Adrenal gland (tissue), 12 donors: Measurements from ENCODE around the gene PITX1. TPM values are rescaled to one million over a fixed set of nuclear protein-coding genes. Genes with fewer than 3 reads are reported as not detected.

ENCODE experiments used
- DNase-seq, 7 donors: peaks; one replicate each; pipeline ENCODE4 v3.0.0-alpha.2; 2019 to 2020
- H3K27ac ChIP-seq, 5 donors: fragments of 200-600 bp; sonication (generic) in 4 of 5; 1 replicate in 3 of 5; 2 replicates in 2 of 5; pipeline versions ENCODE4 v1.5.1 to v1.8.0; 2016 to 2020; ENCODE audit warnings: mild to moderate bottlenecking in 1 of 5
- H3K27me3 ChIP-seq: fragments of 200-600 bp; 2 replicates; pipeline ENCODE4 v1.8.0; 2021
- H3K36me3 ChIP-seq, 2 donors: fragments of 200-600 bp; replicated peaks in 1 of 2; 1 replicate in 1 of 2; 2 replicates in 1 of 2; pipeline versions ENCODE4 v1.5.1 to v1.8.0; 2018 to 2022
- H3K4me1 ChIP-seq, 2 donors: fragments of 200-600 bp; replicated peaks in 1 of 2; 1 replicate in 1 of 2; 2 replicates in 1 of 2; pipeline versions ENCODE4 v1.5.1 to v1.8.0; 2018 to 2021
- H3K4me3 ChIP-seq, 4 donors: fragments of 200-600 bp; sonication (generic) in 3 of 4; one replicate each; pipeline ENCODE4 v1.5.1; 2016 to 2018
- H3K9me3 ChIP-seq, 3 donors: fragments of 200-600 bp; sonication (generic) in 1 of 3; replicated peaks in 1 of 3; 1 replicate in 2 of 3; 2 replicates in 1 of 3; pipeline versions ENCODE4 v1.5.1 to v1.8.0; 2016 to 2021
- CTCF ChIP-seq, 6 experiments: fragments of 450-650 bp in 4 of 6; fragments of 200-600 bp in 2 of 6; sonication (generic) in 1 of 6; IDR thresholded peaks; 1 replicate in 5 of 6; 2 replicates in 1 of 6; pipeline versions ENCODE4 v1.5.1 to v1.8.0; 2016 to 2021; ENCODE audit warnings: antibody characterized with exemption in 6 of 6, mild to moderate bottlenecking in 2 of 6, moderate library complexity in 1 of 6
- POLR2A ChIP-seq, 2 donors: fragments of 450-650 bp; IDR thresholded peaks; one replicate each; pipeline ENCODE4 v1.6.1; 2017; ENCODE audit warnings: antibody characterized with exemption in 2 of 2, mild to moderate bottlenecking in 2 of 2, moderate library complexity in 1 of 2
- WGBS, 4 donors: extraction: QIAGEN DNeasy Blood & Tissue Kit in 2 of 4; methylation state at CpG; one replicate each; pipeline versions ENCODE4 v1.1.5 to v1.1.7; 2013 to 2017; 5-methylcytosine and 5-hydroxymethylcytosine counted together
- intact Hi-C, 2 donors: fragments of 100-400 bp; cut with DNase I; formaldehyde crosslinking; loops; one replicate each; pipeline versions ENCODE4 v1.14.1 to v1.15.0; 2022 to 2023
- polyA plus RNA-seq, 3 donors: library from polyadenylated mRNA; stranded (reverse); fragments of 200-250 nt in 2 of 3; fragments of 350-450 nt in 1 of 3; fragmentation: Illumina TruSeq in 1 of 3; extraction: RNeasy Lipid Tissue Mini Kit (QIAGEN cat#74804) in 1 of 3; gene quantifications; one replicate each; pipeline ENCODE4 v1.2.3, GENCODE V29; 2013 to 2014
- total RNA-seq, 9 donors: library from RNA; depleted of rRNA in 4 of 9; stranded (reverse); fragments of >200 nt in 4 of 9; fragments of 120-200 nt in 1 of 9; fragmentation: NEBNext Ultra II Directional in 1 of 9; extraction: Animal tissue kit (Norgen Biotek cat#: 25700) in 1 of 9; gene quantifications; one replicate each; pipeline versions ENCODE4 v1.1.0 to v1.2.4, GENCODE V29; 2013 to 2023
- donor health status: healthy with polysubstance abuse.
- donor health status: Bipolar disorder and iron deficiency.
- donor health status: DM: yes; HTN: yes; CAD: no.
- donor health status: DM: no; HTN: no; CAD: no.
- donor health status: DM: no; HTN: no; CAD: no.
- donor health status: DM: yes; HTN: yes; CAD: no.

Gene PITX1
- total and polyA plus RNA-seq, 12 donors = 0.18 to 6.7 (median 0.71) TPM

- no peaks in the 10 kb centered on the region for H3K9me3 ChIP-seq
- peaks cover 89% of the 10 kb centered on the region for H3K27me3 ChIP-seq
- H3K27ac ChIP-seq = no peak overlapping the region
- intact Hi-C loops = loop anchor here in 1 of 2 donors (10.0 kb wide), 1 partner anchor 285 kb away; no protein-coding TSS in a partner anchor
- 0 to 4% (median 3%) methylated on average over 1 to 87 of the region's 87 CpGs for WGBS, 4 donors
- TF ChIP-seq CTCF (IDR thresholded peaks at IDR 0.05) = no peak
- no peak for TF ChIP-seq POLR2A (IDR thresholded peaks at IDR 0.05)
- DNase-seq = peak in 2 of 7 donors; percentile 27 to 31
- H3K4me3 ChIP-seq = peak overlapping the region in 1 of 4 donors; percentile 12
- H3K36me3 ChIP-seq = no peaks in the 10 kb centered on the region
- H3K4me1 ChIP-seq = peaks cover 10 to 18% of the 10 kb centered on the region in 2 donors
Observed at GRCh38 chr5:135039271-135040033, 5.4 kb upstream of the PITX1 start.

- Histone ChIP-seq H3K27me3 (peaks cover 85% of the 10 kb centered on the region), H3K4me1 (peaks cover 13 to 22% of the 10 kb centered on the region in 2 donors), H3K4me3 (peak overlapping the region in 1 of 4 donors; percentile 12), H3K27ac (no peak overlapping the region), H3K36me3 (no peaks in the 10 kb centered on the region), H3K9me3 (no peaks in the 10 kb centered on the region)
- intact Hi-C loops = loop anchor here in 1 of 2 donors (10.0 kb wide), 1 partner anchor 286 kb away; no protein-coding TSS in a partner anchor
- TF ChIP-seq CTCF (IDR thresholded peaks at IDR 0.05) (no peak), POLR2A (IDR thresholded peaks at IDR 0.05) (no peak)
- WGBS, 4 donors = 6 to 18% (median 6%) methylated on average over 6 to 42 of the region's 42 CpGs
- DNase-seq = no peak
Observed at GRCh38 chr5:135038813-135039270, 4.8 kb upstream of the PITX1 start.

GRCh38 chr5:135038205-135038812, 4.3 kb upstream of the PITX1 start:
- H3K4me3 ChIP-seq = no peak overlapping the region
- 25 to 30% (median 26%) methylated on average over 14 to 20 of the region's 20 CpGs for WGBS, 4 donors
- intact Hi-C loops = loop anchor here in 1 of 2 donors (10.0 kb wide), 1 partner anchor 286 kb away; no protein-coding TSS in a partner anchor

More at GRCh38 chr5:135038205-135038812, 4.3 kb upstream of the PITX1 start:
- no peak overlapping the region for H3K27ac ChIP-seq
- DNase-seq = no peak
- H3K27me3 ChIP-seq = peaks cover 85% of the 10 kb centered on the region
- no peak for TF ChIP-seq CTCF (IDR thresholded peaks at IDR 0.05)
- no peak for TF ChIP-seq POLR2A (IDR thresholded peaks at IDR 0.05)
- no peaks in the 10 kb centered on the region for H3K9me3 ChIP-seq
- peaks cover 18 to 26% of the 10 kb centered on the region in 2 donors for H3K4me1 ChIP-seq
- no peaks in the 10 kb centered on the region for H3K36me3 ChIP-seq
